ENCODE data around the gene TBX5. TPM values are rescaled to one million over a fixed set of nuclear protein-coding genes. Genes with fewer than 3 reads are reported as not detected.

The TBX5 gene
- total and polyA plus RNA-seq, 2 experiments from 2014 or later, result 0.21 TPM; not detected in 1

GRCh38 chr12:114439261-114439683 lies 33.3 kb upstream of the TBX5 start:
- peaks cover 5% of the 10 kb centered on the region for H3K36me3 Mint-ChIP-seq (ENCODE audit: low read depth)
- H3K4me3 Mint-ChIP-seq, result peak overlapping the region; percentile 47; the same call in 1 of the 3 replicates
- no peak overlapping the region for H3K27ac Mint-ChIP-seq
- peak overlapping the region; percentile 21 for H3K4me3 ChIP-seq
- H3K27ac ChIP-seq (ENCODE audit: low read depth), result no peak overlapping the region
- H3K27me3 ChIP-seq (ENCODE audit: insufficient read depth), result peaks cover 100% of the 10 kb centered on the region
- no peaks in the 10 kb centered on the region; the same call in 1 of the 2 replicates for H3K36me3 ChIP-seq (ENCODE audit: insufficient read depth)
- H3K4me1 ChIP-seq (ENCODE audit: insufficient read depth), result peaks cover 28% of the 10 kb centered on the region
- 0 out of 2 replicates have a peak overlapping the region, but pooled peaks have one; percentile 53 for H2AFZ ChIP-seq
- H3K4me2 ChIP-seq, result peak overlapping the region; percentile 66
- ATAC-seq, result peak; percentile 16
- peaks cover 31% of the 10 kb centered on the region for H3F3A ChIP-seq (replicated peaks; ENCODE audit: low read depth)
- H3K79me2 ChIP-seq (replicated peaks; ENCODE audit: insufficient read depth), result no peaks in the 10 kb centered on the region
- no peak for TF ChIP-seq ZNF331 (CRISPR knock-in tag; IDR thresholded peaks at IDR 0.05; ENCODE audit: low read depth)
- no peak for TF ChIP-seq CREB1 (CRISPR knock-in tag; IDR thresholded peaks at IDR 0.05; ENCODE audit: low read depth)
- TF ChIP-seq EZH2phosphoT487 (IDR thresholded peaks at IDR 0.05; ENCODE audit: unreplicated experiment), result peak; percentile 97
- peak; percentile 97 for TF ChIP-seq EZH2 (IDR thresholded peaks at IDR 0.05; ENCODE audit: low read depth, unreplicated experiment)
- H3K4me1 Mint-ChIP-seq, result peaks cover 31% of the 10 kb centered on the region
- H3K9me2 ChIP-seq (ENCODE audit: insufficient read depth), result no peaks in the 10 kb centered on the region
- peak; percentile 64 for DNase-seq (ENCODE audit: low spot score)
- peaks cover 87% of the 10 kb centered on the region for H3K27me3 Mint-ChIP-seq (ENCODE audit: insufficient read depth, low read depth, poor library complexity)
- H3K9me3 Mint-ChIP-seq, result peaks cover 13% of the 10 kb centered on the region; the same call in 2 of the 3 replicates
- peaks cover 47% of the 10 kb centered on the region for H4K20me1 ChIP-seq (replicated peaks; ENCODE audit: insufficient read depth)

- Histone ChIP-seq H3K79me2 (replicated peaks; ENCODE audit: insufficient read depth) (no peaks in the 10 kb centered on the region), H3K4me3 (peak overlapping the region; percentile 21), H3K36me3 (ENCODE audit: insufficient read depth) (no peaks in the 10 kb centered on the region; the same call in 1 of the 2 replicates), H3K4me1 (ENCODE audit: insufficient read depth) (peaks cover 26% of the 10 kb centered on the region), H2AFZ (0 out of 2 replicates have a peak overlapping the region, but pooled peaks have one; percentile 53), H3K9me2 (ENCODE audit: insufficient read depth) (no peaks in the 10 kb centered on the region), H3K27me3 (ENCODE audit: insufficient read depth) (peaks cover 99% of the 10 kb centered on the region), H4K20me1 (replicated peaks; ENCODE audit: insufficient read depth) (peaks cover 44% of the 10 kb centered on the region), H3K27ac (ENCODE audit: low read depth) (no peak overlapping the region), H3F3A (replicated peaks; ENCODE audit: low read depth) (peaks cover 26% of the 10 kb centered on the region), H3K4me2 (peak overlapping the region; percentile 39; the same call in 1 of the 2 replicates)
- Mint-ChIP-seq H3K27me3 (ENCODE audit: insufficient read depth, low read depth, poor library complexity) (peaks cover 82% of the 10 kb centered on the region), H3K9me3 (peaks cover 13% of the 10 kb centered on the region; the same call in 2 of the 3 replicates), H3K36me3 (ENCODE audit: low read depth) (peaks cover 5% of the 10 kb centered on the region), H3K4me1 (peaks cover 30% of the 10 kb centered on the region), H3K4me3 (peak overlapping the region; percentile 26; the same call in 2 of the 3 replicates), H3K27ac (no peak overlapping the region)
- no peak for DNase-seq (ENCODE audit: low spot score)
- TF ChIP-seq EZH2 (IDR thresholded peaks at IDR 0.05; ENCODE audit: low read depth, unreplicated experiment) (peak; percentile 80), JUNB (IDR thresholded peaks at IDR 0.05; ENCODE audit: unreplicated experiment) (no peak)
- no peak for ATAC-seq
These were observed 32.8 kb upstream of the TBX5 start for GRCh38 chr12:114438635-114439256.

DNA sequence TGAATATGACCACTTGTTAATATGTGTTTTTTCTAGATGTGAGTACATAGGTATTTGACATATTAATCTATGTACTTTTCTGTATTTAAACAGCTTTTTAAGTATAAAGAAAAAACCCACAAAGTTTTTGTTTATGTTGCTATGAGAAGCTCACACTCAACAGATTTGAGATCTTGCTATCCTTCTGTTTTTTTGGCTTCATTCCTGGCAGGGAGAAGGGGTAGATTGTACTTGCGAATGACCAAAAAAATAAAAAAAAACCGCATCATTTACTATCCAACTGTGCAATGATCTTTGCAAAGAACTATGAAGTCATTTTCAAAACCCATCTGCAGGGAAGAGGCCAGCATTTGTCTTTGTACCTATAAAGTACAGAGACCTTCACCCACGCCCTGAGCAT lies 28.4 kb upstream of the TBX5 start:
- H3K4me2 ChIP-seq, result no peak overlapping the region
- peaks cover 13% of the 10 kb centered on the region for H3K4me1 ChIP-seq (ENCODE audit: insufficient read depth)
- H4K20me1 ChIP-seq (replicated peaks; ENCODE audit: insufficient read depth), result peaks cover 17% of the 10 kb centered on the region
- Mint-ChIP-seq H3K9me3 (peaks cover 13% of the 10 kb centered on the region; the same call in 2 of the 3 replicates), H3K36me3 (ENCODE audit: low read depth) (peaks cover 5% of the 10 kb centered on the region), H3K27ac (no peak overlapping the region), H3K4me1 (peaks cover 21% of the 10 kb centered on the region), H3K27me3 (ENCODE audit: insufficient read depth, low read depth, poor library complexity) (peaks cover 41% of the 10 kb centered on the region), H3K4me3 (no peak overlapping the region)
- no peak overlapping the region for H3K27ac ChIP-seq (ENCODE audit: low read depth)
- H3K36me3 ChIP-seq (ENCODE audit: insufficient read depth), result no peaks in the 10 kb centered on the region
- peaks cover 82% of the 10 kb centered on the region for H3K27me3 ChIP-seq (ENCODE audit: insufficient read depth)
- H2AFZ ChIP-seq, result no peak overlapping the region
- H3K79me2 ChIP-seq (replicated peaks; ENCODE audit: insufficient read depth), result no peaks in the 10 kb centered on the region
- DNase-seq (ENCODE audit: low spot score) (no peak), ATAC-seq (no peak)
- no peak overlapping the region for H3K4me3 ChIP-seq
- no peaks in the 10 kb centered on the region; the same call in 1 of the 2 replicates for H3F3A ChIP-seq (replicated peaks; ENCODE audit: low read depth)
- no peaks in the 10 kb centered on the region for H3K9me2 ChIP-seq (ENCODE audit: insufficient read depth)
- no peak for TF ChIP-seq EZH2 (IDR thresholded peaks at IDR 0.05; ENCODE audit: low read depth, unreplicated experiment)
- no peak for TF ChIP-seq POLR2AphosphoS5 (IDR thresholded peaks at IDR 0.05; ENCODE audit: low read depth)
- TF ChIP-seq JUNB (IDR thresholded peaks at IDR 0.05; ENCODE audit: unreplicated experiment), result no peak
- no peak for TF ChIP-seq REST (IDR thresholded peaks at IDR 0.05; ENCODE audit: unreplicated experiment)
- TF ChIP-seq CREB1 (CRISPR knock-in tag; IDR thresholded peaks at IDR 0.05; ENCODE audit: low read depth), result no peak
- TF ChIP-seq STAT1 (IDR thresholded peaks at IDR 0.05; ENCODE audit: unreplicated experiment), result no peak
- TF ChIP-seq ZNF331 (CRISPR knock-in tag; IDR thresholded peaks at IDR 0.05; ENCODE audit: low read depth), result no peak
- TF ChIP-seq ETS1 (IDR thresholded peaks at IDR 0.05), result no peak
- no peak for TF ChIP-seq ZNF114 (CRISPR knock-in tag; IDR thresholded peaks at IDR 0.05)
- TF ChIP-seq EZH2phosphoT487 (IDR thresholded peaks at IDR 0.05; ENCODE audit: unreplicated experiment), result no peak
- TF ChIP-seq, protein P1, sequence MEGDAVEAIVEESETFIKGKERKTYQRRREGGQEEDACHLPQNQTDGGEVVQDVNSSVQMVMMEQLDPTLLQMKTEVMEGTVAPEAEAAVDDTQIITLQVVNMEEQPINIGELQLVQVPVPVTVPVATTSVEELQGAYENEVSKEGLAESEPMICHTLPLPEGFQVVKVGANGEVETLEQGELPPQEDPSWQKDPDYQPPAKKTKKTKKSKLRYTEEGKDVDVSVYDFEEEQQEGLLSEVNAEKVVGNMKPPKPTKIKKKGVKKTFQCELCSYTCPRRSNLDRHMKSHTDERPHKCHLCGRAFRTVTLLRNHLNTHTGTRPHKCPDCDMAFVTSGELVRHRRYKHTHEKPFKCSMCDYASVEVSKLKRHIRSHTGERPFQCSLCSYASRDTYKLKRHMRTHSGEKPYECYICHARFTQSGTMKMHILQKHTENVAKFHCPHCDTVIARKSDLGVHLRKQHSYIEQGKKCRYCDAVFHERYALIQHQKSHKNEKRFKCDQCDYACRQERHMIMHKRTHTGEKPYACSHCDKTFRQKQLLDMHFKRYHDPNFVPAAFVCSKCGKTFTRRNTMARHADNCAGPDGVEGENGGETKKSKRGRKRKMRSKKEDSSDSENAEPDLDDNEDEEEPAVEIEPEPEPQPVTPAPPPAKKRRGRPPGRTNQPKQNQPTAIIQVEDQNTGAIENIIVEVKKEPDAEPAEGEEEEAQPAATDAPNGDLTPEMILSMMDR (conservative IDR thresholded peaks at IDR 0.05; ENCODE audit: low read depth in 2 of 2), result no peak
